COLO668 (cell line): ENCODE measurements around the gene ORM1.

Experiments used
- DNase-seq: peaks from one replicate; lab custom pipeline; 2025; ENCODE audit not compliant: unreplicated experiment; lab: John Stamatoyannopoulos, UW

Gene ORM1

GRCh38 chr9:114341152-114341830 is 18.4 kb downstream of the ORM1 start:
- DNase-seq, result no peak

GRCh38 chr9:114341991-114342390 is 19.1 kb downstream of the ORM1 start:
- no peak for DNase-seq

DNA sequence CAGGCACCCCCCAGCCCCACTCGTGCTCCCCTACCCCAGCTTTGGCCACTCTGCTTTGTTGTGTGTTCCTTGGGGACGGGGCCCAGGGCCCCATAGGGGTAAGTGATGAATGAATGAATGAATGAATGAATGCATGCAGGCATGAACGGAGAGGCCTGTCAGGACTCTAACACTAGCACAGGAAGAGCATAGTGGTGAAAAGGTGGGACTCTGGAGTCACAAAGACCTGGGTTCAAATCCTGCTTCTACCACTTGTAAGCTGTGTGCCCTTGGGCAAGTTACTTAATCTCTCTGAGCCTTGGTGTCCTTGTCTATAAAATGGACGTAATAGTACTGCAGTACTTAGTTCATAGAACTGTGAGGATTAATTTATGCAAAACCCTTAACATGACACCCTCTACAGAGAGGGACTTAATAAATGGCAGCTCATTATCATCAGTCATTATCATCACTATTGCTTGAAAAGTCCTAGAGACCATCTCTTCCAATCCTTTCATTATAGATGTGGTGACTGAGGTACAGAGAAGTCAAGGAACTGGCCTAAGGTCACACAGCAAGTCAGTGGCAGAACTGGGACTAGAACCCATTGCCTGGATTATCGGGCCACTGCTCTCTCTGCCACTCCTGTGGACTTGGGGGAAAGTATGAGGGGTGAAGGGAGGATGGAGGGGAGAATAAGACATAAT is 20.0 kb downstream of the ORM1 start:
- no peak for DNase-seq

DNA sequence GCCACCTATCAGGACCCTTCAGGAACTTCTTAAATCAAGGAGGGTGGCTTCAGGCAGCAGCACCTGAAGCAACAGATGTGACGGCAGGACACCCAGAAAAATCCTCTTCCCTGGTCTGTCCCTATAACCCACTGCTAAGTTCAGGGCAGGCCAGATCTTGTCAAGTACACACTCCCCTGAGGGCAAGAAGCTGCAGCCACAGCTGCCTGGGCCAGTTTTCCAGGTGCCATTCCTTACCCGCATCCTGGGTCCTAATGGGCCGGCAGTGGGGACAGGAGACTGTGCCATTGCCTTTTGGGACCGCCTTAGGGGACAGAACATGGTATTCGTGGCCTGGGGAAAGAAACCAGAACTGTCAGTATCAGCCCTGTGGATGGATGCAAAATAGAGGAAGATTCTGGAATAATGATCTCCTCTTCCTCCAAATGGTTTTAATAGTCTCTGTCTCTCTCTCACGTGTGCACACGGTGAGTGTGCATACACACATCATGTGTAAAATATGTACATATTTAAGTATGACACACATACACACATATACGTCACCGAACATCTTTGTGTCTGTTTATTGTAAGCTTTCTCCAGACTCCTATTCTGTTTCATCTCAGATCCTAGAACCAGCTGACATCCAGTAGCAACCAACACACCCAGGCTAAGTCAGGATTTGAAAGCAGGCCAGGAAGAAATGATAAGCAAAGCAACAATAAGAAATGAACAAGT is 20.7 kb downstream of the ORM1 start:
- DNase-seq, result no peak

GRCh38 chr9:114344188-114344566 is 21.3 kb downstream of the ORM1 start:
- DNase-seq, result no peak

DNA sequence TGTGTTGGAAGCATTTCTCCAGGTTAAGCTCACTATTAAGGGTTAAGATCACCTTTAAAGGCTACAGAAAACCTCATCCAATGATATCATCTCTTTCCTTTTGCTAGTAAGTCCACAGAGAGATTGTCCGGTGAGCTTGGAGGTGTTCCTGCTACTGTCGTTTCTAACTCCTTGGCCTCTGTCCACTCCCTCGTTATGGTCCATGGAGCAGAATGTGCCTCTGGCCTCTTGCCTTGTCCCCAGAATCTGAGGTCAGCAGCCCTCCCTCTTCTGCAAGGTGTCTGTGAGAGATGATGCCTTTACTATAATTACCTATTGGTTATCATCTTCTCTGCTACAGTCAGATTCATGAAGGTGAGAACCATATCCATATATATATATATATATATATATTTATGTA is 21.8 kb downstream of the ORM1 start:
- no peak for DNase-seq

DNA sequence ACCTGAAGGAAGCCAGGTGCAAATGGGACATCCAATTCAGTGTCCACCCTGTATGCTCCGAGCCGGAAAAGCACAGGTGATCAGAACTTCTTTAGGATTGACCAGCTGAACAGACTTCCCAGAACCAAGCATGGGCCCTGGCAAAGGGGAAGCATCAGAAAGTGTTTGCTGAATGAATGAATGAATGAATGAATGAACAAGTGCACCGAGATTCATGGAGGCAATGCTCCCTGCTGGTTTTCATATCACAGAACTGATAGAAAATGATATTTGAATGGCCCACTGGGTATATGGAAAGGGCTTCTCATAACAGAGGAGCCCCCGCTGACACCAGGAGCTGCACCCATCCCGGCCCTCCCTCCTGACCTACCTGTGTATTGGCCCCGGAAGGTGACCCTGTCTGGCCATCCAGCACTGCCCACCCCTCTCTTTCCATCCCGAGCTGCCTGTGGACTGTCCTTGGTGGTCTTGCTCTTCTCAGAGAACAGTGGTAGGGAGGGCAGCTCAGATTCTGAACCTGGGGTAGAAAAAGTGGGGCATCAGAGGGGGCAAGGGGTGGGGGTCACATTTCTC is 22.7 kb downstream of the ORM1 start:
- DNase-seq, result no peak

DNA sequence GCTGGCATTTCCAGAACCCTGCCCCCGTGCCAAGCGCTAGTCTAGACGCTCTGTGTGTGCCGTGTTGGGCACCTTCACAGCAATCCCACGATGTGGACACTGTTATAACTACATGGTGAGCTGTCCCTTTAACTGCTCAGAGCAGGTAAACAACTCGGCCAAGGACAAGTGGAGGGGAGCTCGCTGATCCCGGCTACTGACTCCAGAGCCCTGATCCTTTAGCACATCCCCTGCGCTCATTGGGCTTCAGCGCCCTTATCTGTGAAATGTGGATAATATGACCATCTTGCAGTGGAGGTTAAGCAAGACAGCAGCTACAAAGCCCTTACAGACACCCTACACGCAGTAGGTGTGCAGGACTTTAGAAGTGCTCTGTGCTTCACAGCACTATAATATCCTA is 23.2 kb downstream of the ORM1 start:
- DNase-seq, result no peak

DNA sequence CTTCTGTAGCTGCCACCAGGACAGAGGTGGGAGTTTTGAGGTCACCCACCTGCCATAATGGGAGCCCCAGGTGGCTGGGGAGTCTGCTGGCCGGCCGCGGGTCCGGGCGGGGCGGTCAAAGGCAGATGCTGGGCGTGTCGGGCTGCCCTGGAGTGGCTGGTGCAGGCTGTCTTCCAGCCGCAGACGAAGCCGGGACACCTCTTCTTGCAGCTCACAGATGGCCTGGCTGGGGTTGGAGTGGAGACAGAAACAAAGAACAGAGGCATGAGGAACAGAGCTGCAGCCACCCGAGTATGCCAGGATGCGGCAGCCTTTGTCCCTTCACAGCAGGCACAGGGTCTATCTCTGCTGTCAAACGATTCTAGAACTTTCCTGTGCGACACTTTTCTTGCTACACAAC is 24.8 kb downstream of the ORM1 start:
- DNase-seq, result no peak

- no peak for DNase-seq
Measured at GRCh38 chr9:114348261-114348905, 25.5 kb downstream of the ORM1 start.

- no peak for DNase-seq
Measured at GRCh38 chr9:114348906-114349482, 26.1 kb downstream of the ORM1 start.

DNA sequence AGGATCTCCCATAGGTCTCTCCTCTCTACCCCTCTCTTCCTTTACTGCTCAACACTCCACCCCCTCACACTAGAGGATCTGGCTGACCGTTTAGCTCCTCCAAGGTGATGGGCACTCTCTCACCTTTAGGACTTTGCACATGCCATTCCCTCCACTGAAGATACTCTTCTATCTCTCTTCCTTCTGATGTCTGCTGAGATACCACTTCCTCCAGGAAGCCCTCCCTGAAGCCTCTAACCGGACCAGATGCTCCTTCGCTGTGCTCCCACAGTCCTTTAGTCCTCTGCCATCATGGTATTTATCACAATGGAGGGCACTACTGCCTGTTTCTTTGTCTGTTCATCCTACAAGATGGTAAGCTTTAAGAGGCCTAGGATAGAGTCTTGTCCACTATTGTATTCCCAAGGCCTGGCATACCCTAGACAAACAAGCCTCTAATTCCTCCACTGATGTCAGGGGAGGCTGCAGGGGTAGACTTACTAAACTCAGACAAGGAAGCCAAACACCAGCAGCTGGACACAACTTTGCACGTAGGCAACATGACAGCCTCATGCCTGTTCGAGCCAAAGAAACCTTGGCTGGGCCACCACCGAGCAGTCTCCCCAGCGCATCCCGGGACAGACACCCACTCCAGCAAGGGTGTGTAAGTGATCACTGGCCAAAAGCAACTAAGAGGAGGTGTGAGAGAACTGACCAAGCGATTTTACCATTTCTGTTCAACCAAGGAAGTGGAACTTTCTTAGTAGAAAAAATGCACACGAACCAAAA is 27.0 kb downstream of the ORM1 start:
- no peak for DNase-seq

GRCh38 chr9:114350636-114351401 is 27.9 kb downstream of the ORM1 start:
- no peak for DNase-seq

DNA sequence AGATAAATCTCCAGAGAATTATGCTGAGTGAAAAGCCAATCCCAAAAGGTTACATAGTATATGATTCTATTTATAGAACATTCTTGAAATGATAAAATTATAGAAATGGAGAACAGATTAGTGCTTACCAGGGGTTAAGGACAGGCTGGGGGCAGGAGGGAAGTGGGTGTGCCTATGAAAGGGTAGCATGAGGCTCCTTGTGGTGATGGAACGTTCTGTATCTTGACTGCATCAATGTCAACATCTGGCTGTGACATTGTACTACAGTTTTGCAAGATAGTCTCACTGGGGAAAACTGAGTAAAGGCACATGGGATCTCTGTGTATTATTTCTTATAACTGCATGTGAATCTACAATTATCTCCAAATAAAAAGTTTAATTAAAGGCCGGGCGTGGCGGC is 29.0 kb downstream of the ORM1 start:
- DNase-seq, result no peak

DNA sequence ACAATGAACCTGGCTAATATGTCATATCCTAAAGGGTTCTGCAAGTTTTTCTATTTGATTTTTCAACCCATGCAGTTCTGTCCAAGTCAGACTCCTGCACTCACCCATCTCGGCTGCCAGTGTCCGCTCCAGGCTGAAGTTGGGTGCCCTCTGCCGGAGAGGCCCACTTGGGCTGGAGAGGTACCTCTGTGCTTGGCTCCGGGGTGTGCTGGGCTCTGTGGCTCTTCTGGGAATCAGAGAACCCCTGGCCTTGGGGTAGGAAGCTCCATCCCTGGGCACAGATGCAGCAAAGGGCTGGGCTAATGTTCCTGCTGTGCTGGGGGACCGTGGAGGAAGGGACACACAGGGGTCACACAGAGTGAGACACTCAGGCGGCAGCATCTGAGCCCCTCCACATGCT is 32.9 kb downstream of the ORM1 start:
- no peak for DNase-seq

DNA sequence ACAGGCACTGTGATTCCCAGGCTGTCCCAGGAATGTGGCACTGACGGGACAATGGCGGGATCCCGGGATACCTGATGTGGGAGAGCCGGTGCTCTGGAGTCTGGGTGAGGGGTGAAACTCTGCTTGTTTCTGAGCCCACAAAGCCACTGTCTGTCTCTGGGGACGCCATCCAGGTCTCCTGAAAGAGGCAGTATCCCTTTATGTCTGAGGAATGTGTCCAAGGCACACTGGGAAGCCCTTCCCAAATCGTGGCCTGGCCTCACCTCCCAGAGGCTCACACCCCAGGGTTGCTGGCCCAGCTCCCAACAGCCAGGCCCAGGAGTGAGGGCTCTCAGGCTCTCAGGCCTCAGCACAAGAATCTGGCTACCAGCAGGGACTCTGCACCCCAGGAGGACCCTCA is 33.9 kb downstream of the ORM1 start:
- no peak for DNase-seq

DNA sequence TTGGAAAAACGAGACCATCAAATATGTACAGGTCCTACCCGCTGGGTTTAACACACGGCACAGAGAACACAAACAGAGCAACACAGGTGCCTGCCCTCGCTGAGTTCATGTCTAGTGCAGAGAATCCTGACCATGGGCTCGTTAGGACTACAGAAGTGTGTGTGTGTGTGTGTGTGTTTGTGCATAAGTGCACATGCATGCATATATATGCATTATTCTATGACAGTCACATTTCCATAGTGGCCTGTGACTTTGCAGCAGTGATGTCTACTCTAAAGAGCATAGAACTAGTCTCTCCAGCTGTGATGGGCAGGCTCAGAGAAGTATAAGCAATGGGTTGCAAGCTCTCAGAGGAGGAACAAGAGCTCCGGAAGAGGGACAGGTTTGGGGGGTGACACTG is 34.5 kb downstream of the ORM1 start:
- no peak for DNase-seq

DNA sequence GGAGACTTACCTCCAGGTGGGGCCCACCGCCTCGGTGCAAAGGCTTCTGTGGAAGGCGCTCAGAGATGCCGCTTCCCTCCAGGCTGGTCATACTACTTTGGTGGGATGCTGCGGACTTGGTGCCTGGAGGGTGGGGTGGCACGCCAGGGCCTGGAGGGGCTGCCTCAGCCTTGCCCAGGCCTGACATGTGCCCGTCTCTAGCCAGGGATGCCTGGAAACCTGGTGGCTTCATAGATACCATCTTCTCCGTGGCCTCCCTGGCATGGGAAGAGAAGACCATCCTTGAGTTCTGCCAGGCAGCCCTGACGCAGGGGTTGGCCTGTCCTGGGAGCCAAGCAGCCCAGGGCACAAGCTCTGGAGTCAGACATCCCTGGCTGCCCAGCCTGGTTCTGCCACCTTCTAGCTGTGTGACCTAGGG is 35.0 kb downstream of the ORM1 start:
- no peak for DNase-seq

DNA sequence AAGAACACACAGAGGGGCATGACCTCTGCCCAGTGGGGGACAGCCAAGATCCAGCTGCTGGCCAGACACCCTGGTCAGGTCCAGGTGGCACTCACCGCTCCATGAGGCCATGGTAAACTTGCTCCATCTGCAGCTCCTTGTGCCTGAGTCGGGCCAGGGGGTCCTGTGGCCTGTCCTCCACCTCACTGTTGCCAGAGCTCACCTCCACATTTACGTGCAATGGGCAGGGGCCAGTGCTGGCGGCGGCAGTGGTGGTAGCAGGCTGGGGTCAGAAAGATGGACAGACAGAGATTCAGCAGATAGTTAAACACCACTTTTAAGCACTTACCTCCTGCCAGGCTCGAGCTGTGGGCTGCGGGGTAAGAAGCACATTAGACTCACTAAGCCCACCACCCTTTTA is 36.9 kb downstream of the ORM1 start:
- no peak for DNase-seq

DNA sequence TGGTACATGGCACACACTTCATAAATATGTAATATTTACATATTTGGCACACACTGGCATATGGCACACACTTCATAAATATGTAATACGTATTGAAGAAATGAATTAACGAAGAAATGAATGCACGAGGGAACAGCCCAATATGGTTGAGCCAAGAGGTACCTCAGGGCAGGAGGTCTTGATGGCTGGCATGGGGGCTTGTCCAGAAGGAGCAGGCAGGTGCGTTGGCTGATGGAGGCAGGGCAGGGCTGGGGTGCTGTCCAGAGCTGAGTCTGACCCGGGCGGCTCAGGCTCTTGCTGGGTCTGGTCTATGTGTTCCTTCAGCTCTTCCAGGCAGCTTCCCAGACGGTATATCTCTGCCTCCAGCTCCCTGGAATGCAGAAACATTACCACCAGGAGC is 38.6 kb downstream of the ORM1 start:
- DNase-seq, result no peak
